ENCODE measurements around the gene LRP1B.
"Not testable (repeated sequence)": the region's sequence is repeated elsewhere in the genome, so short reads cannot be mapped to it uniquely, and the experiment has no call there.

The LRP1B gene

DNA sequence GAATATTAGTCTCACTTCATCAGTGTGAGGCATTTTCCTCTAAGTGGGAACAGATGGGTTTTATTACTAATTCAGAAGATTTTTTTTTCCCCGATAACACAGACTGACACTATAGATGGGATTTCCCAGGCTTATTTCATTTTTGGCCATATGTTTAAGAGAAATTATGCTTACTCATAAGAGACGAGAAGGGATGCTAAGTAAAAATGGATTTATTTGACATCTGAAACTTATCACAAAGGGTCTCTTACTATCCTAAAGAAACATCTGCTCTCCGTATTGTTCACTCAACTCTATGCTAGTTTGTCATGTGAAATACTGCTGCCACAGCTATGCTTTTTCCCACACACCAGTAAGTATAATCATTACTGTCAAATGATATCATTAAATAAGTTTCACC lies 1476.3 kb downstream of the LRP1B start:
- H3K4me1 ChIP-seq (ENCODE audit: insufficient read depth, low read length, poor library complexity, severe bottlenecking), result no peaks in the 10 kb centered on the region
- no peaks in the 10 kb centered on the region for H3F3A ChIP-seq (ENCODE audit: low read depth)
- no peak overlapping the region for H3K4me3 ChIP-seq (ENCODE audit: low read length, poor library complexity, severe bottlenecking)
- H3K36me3 ChIP-seq (ENCODE audit: insufficient read depth, low read length), result no peaks in the 10 kb centered on the region
- H3K9ac ChIP-seq (ENCODE audit: low read depth, low read length, poor library complexity, severe bottlenecking), result no peak overlapping the region
- H3K9me3 ChIP-seq (ENCODE audit: insufficient read depth, low read depth, low read length), result no peaks in the 10 kb centered on the region
- H2AFZ ChIP-seq (ENCODE audit: low read length), result no peak overlapping the region
- H3K27me3 ChIP-seq (ENCODE audit: insufficient read depth, low read length, poor library complexity, severe bottlenecking), result no peaks in the 10 kb centered on the region
- H4K20me1 ChIP-seq (ENCODE audit: insufficient read depth, low read length, poor library complexity, severe bottlenecking), result no peaks in the 10 kb centered on the region
- no peak overlapping the region for H3K4me2 ChIP-seq (ENCODE audit: low read depth, low read length, poor library complexity, severe bottlenecking)
- no peaks in the 10 kb centered on the region for H3K79me2 ChIP-seq (ENCODE audit: insufficient read depth, low read length)
- no peaks in the 10 kb centered on the region for H3K9me2 ChIP-seq (replicated peaks; ENCODE audit: low read depth, low read length)
- TF ChIP-seq EZH2phosphoT487 (IDR thresholded peaks at IDR 0.05; ENCODE audit: borderline replicate concordance) (no peak), CTCF (conservative IDR thresholded peaks at IDR 0.05; ENCODE audit: low read length) (no peak)

DNA sequence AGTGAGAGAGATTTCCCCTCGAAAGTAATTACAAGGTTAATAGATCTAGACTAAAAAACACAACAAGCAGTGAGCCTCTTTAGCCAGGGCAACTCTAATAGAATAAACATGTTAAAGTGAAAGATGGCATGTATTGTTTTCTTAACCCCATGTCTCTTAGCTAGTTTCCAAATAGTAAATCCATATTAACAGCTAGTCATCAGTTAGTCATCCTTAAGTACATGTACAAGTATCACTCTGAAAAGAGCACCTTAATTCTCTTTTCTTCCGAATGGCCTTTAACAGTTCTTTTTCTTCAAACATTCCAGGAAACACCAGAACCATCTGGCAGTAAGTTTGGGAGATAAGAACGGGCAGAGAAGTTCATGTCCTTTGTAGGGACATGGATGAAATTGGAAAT lies 1480.0 kb downstream of the LRP1B start:
- Histone ChIP-seq H3K36me3 (ENCODE audit: insufficient read depth, low read length) (no peaks in the 10 kb centered on the region), H3K27me3 (ENCODE audit: insufficient read depth, low read length, poor library complexity, severe bottlenecking) (no peaks in the 10 kb centered on the region), H4K20me1 (ENCODE audit: insufficient read depth, low read length, poor library complexity, severe bottlenecking) (no peaks in the 10 kb centered on the region), H3F3A (ENCODE audit: low read depth) (no peaks in the 10 kb centered on the region), H3K9me2 (replicated peaks; ENCODE audit: low read depth, low read length) (no peaks in the 10 kb centered on the region), H3K4me1 (ENCODE audit: insufficient read depth, low read length, poor library complexity, severe bottlenecking) (no peaks in the 10 kb centered on the region), H3K9me3 (ENCODE audit: insufficient read depth, low read depth, low read length) (no peaks in the 10 kb centered on the region), H2AFZ (ENCODE audit: low read length) (no peak overlapping the region), H3K79me2 (ENCODE audit: insufficient read depth, low read length) (no peaks in the 10 kb centered on the region), H3K9ac (ENCODE audit: low read depth, low read length, poor library complexity, severe bottlenecking) (no peak overlapping the region), H3K4me2 (ENCODE audit: low read depth, low read length, poor library complexity, severe bottlenecking) (no peak overlapping the region), H3K4me3 (ENCODE audit: low read length, poor library complexity, severe bottlenecking) (no peak overlapping the region)
- TF ChIP-seq EZH2phosphoT487 (IDR thresholded peaks at IDR 0.05; ENCODE audit: borderline replicate concordance) (no peak), CTCF (conservative IDR thresholded peaks at IDR 0.05; ENCODE audit: low read length) (no peak)

GRCh38 chr2:140650134-140650533 lies 1480.7 kb downstream of the LRP1B start:
- not testable (repeated sequence) for H3K36me3 ChIP-seq (ENCODE audit: insufficient read depth, low read length); H3K9me2 ChIP-seq (replicated peaks; ENCODE audit: low read depth, low read length); H3K9me3 ChIP-seq (ENCODE audit: insufficient read depth, low read depth, low read length); H3K79me2 ChIP-seq (ENCODE audit: insufficient read depth, low read length); H3K27me3 ChIP-seq (ENCODE audit: insufficient read depth, low read length, poor library complexity, severe bottlenecking); H3F3A ChIP-seq (ENCODE audit: low read depth); H3K9ac ChIP-seq (ENCODE audit: low read depth, low read length, poor library complexity, severe bottlenecking); H3K4me2 ChIP-seq (ENCODE audit: low read depth, low read length, poor library complexity, severe bottlenecking); H2AFZ ChIP-seq (ENCODE audit: low read length); H4K20me1 ChIP-seq (ENCODE audit: insufficient read depth, low read length, poor library complexity, severe bottlenecking); H3K4me3 ChIP-seq (ENCODE audit: low read length, poor library complexity, severe bottlenecking); H3K4me1 ChIP-seq (ENCODE audit: insufficient read depth, low read length, poor library complexity, severe bottlenecking)

GRCh38 chr2:140648393-140648792 lies 1482.4 kb downstream of the LRP1B start:
- Histone ChIP-seq H3K36me3 (ENCODE audit: insufficient read depth, low read length) (no peaks in the 10 kb centered on the region), H3K9me3 (ENCODE audit: insufficient read depth, low read depth, low read length) (no peaks in the 10 kb centered on the region), H3F3A (ENCODE audit: low read depth) (no peaks in the 10 kb centered on the region), H3K27me3 (ENCODE audit: insufficient read depth, low read length, poor library complexity, severe bottlenecking) (no peaks in the 10 kb centered on the region), H4K20me1 (ENCODE audit: insufficient read depth, low read length, poor library complexity, severe bottlenecking) (no peaks in the 10 kb centered on the region), H3K4me3 (ENCODE audit: low read length, poor library complexity, severe bottlenecking) (no peak overlapping the region), H3K4me2 (ENCODE audit: low read depth, low read length, poor library complexity, severe bottlenecking) (no peak overlapping the region), H2AFZ (ENCODE audit: low read length) (no peak overlapping the region), H3K9ac (ENCODE audit: low read depth, low read length, poor library complexity, severe bottlenecking) (no peak overlapping the region), H3K9me2 (replicated peaks; ENCODE audit: low read depth, low read length) (no peaks in the 10 kb centered on the region), H3K79me2 (ENCODE audit: insufficient read depth, low read length) (no peaks in the 10 kb centered on the region), H3K4me1 (ENCODE audit: insufficient read depth, low read length, poor library complexity, severe bottlenecking) (no peaks in the 10 kb centered on the region)
- TF ChIP-seq CTCF (conservative IDR thresholded peaks at IDR 0.05; ENCODE audit: low read length) (no peak), EZH2phosphoT487 (IDR thresholded peaks at IDR 0.05; ENCODE audit: borderline replicate concordance) (no peak)
